Small intestine (tissue), 7 donors: ENCODE data around the gene GPR84. TPM values are rescaled to one million over a fixed set of nuclear protein-coding genes. Genes with fewer than 3 reads are reported as not detected.

Source experiments
- DNase-seq, 2 donors: peaks; one replicate each; pipeline versions ENCODE4 v3.0.0 to v3.0.0-alpha.2; 2013
- FAIRE-seq: peaks from 2 replicates; lab custom pipeline; 2012; peaks lifted over from hg19 to GRCh38; lab: Jason Lieb, UNC
- H3K27ac ChIP-seq, 3 donors: one replicate each; pipeline ENCODE4 v1.5.1; 2013; ENCODE audit warnings: low read length in 2 of 3, mild to moderate bottlenecking in 2 of 3, control low read depth in 1 of 3, inconsistent platforms in 1 of 3, low read depth in 1 of 3, moderate library complexity in 1 of 3
- H3K27me3 ChIP-seq, 3 donors: one replicate each; pipeline ENCODE4 v1.6.1; 2013; ENCODE audit warnings: low read length in 3 of 3, inconsistent platforms in 1 of 3; ENCODE audit not compliant: control insufficient read depth in 3 of 3, insufficient read depth in 3 of 3
- H3K36me3 ChIP-seq, 3 donors: one replicate each; pipeline ENCODE4 v1.6.1; 2013; ENCODE audit warnings: low read length in 3 of 3, inconsistent platforms in 1 of 3, low read depth in 1 of 3, mild to moderate bottlenecking in 1 of 3, moderate library complexity in 1 of 3; ENCODE audit not compliant: control insufficient read depth in 3 of 3, insufficient read depth in 2 of 3
- H3K4me1 ChIP-seq, 3 donors: one replicate each; pipeline ENCODE4 v1.6.1; 2013; ENCODE audit warnings: low read length in 2 of 3, inconsistent platforms in 1 of 3, low read depth in 1 of 3, mild to moderate bottlenecking in 1 of 3, moderate library complexity in 1 of 3; ENCODE audit not compliant: control insufficient read depth in 3 of 3, insufficient read depth in 2 of 3
- H3K4me3 ChIP-seq, 3 donors: one replicate each; pipeline ENCODE4 v1.5.1; 2013; ENCODE audit warnings: low read length in 3 of 3, control low read depth in 1 of 3, inconsistent platforms in 1 of 3, low read depth in 1 of 3, mild to moderate bottlenecking in 1 of 3, moderate library complexity in 1 of 3
- H3K9me3 ChIP-seq, 2 donors: one replicate each; pipeline ENCODE4 v1.6.1; 2013; ENCODE audit warnings: low read depth in 1 of 2, low read length in 1 of 2; ENCODE audit not compliant: control insufficient read depth in 2 of 2, insufficient read depth in 1 of 2
- whole genome bisulfite sequencing, 3 donors: extraction: QIAGEN DNeasy Blood & Tissue Kit; methylation state at CpG; one replicate each; pipeline ENCODE4 v1.1.7; 2013; 5-methylcytosine and 5-hydroxymethylcytosine counted together
- polyA plus RNA-seq, 4 donors: library from polyadenylated mRNA; stranded (reverse) in 3 of 4; unstranded in 1 of 4; fragments of 200-250 nt in 3 of 4; fragments of 120-200 nt in 1 of 4; gene quantifications; one replicate each; pipeline versions ENCODE4 v1.2.1 to v1.2.3, GENCODE V29; 2013
- donor health status: healthy with polysubstance abuse.
- donor health status: control.
- donor health status: control.
- donor health status: Bipolar disorder and iron deficiency.
- donor health status: healthy.

Gene GPR84
- polyA plus RNA-seq, 4 donors, result 0.24 to 0.33 TPM; not detected in 2

- peaks cover 0 to 6% (median 0%) of the 10 kb centered on the region in 3 donors for H3K27me3 ChIP-seq
- H3K27ac ChIP-seq, result peak overlapping the region in 1 of 3 donors; percentile 42
- WGBS, 3 donors, result 82 to 86% (median 83%) methylated on average over 3 of the region's 3 CpGs
- H3K36me3 ChIP-seq, result no peaks in the 10 kb centered on the region
- peaks cover 0 to 11% (median 2%) of the 10 kb centered on the region in 3 donors for H3K4me1 ChIP-seq
- FAIRE-seq (no peak), DNase-seq (no peak)
- no peak overlapping the region for H3K4me3 ChIP-seq
- no peaks in the 10 kb centered on the region for H3K9me3 ChIP-seq
Measured at GRCh38 chr12:54383041-54383609, 18.8 kb upstream of the GPR84 start.

DNA sequence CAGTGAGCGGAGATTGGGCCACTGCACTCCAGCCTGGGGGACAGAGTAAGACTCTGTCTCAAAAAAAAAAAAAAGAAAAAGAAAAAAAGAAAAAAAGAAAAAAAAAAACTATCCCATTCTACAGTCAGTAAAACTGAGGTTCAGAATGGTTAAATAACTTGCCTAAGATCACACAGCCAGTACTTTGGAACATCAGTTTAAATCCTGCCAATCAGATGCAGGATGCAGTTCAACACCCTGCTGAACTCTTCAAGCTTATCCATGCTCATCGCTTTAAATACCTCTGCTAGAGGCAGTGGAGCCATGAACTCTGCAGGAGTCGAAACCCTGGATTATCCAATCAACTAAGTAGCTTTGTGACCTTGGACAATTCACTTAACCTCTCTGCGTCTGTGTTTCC lies 16.9 kb upstream of the GPR84 start:
- H3K9me3 ChIP-seq, result no peaks in the 10 kb centered on the region
- H3K36me3 ChIP-seq, result no peaks in the 10 kb centered on the region
- 91 to 95% (median 91%) methylated on average over 4 of the region's 4 CpGs for WGBS, 3 donors
- no peak for FAIRE-seq
- H3K4me1 ChIP-seq, result peaks cover 0 to 10% (median 0%) of the 10 kb centered on the region in 3 donors
- no peak overlapping the region for H3K4me3 ChIP-seq
- no peak overlapping the region for H3K27ac ChIP-seq
- H3K27me3 ChIP-seq, result peaks cover 0 to 18% (median 0%) of the 10 kb centered on the region in 3 donors
- no peak for DNase-seq

DNA sequence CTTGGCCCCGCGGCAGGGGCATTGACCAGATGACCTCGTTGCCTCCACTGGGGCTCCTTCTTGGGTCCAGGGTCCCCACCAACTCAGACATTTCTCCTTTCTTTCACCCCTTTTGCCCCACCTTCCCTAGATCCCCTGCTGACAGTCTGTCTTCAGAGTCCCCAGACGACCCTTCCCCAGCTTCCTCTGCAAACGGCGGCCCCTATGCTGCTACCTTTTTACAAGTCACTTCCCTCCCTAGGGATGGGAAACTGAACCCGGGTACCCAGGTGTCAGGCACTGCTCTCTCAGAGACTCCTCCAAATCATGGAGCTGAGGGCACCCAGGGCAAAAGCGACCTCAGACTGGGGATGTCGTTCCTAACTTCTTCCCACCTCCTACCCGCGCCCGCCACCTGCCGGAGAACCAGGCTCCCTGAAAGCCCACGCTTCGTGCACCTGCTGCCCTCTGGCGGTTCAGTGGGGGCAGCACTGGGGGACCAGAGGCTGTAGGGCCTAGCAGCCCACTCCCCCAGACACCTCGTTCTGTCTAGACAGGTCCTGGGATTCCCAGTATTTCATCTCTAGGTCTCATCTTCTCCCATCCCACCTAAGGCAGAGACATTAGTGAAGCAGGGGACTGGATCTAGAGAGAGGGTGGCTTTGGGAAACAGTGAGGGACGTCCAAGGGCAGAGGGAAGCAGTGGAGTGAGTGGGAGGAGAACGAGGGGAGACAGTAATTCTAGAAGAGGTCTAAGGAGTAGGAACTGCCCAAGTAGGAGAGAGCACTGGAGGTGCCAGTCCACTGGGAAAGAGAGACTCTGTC lies 15.3 kb upstream of the GPR84 start:
- no peak for FAIRE-seq
- Histone ChIP-seq H3K27me3 (peaks cover 0 to 18% (median 0%) of the 10 kb centered on the region in 3 donors), H3K9me3 (no peaks in the 10 kb centered on the region), H3K4me3 (peak overlapping the region in 2 of 3 donors; percentile 42 to 51), H3K4me1 (peaks cover 0 to 4% (median 0%) of the 10 kb centered on the region in 3 donors), H3K36me3 (no peaks in the 10 kb centered on the region), H3K27ac (no peak overlapping the region)
- 10 to 14% (median 12%) methylated on average over 18 to 19 of the region's 19 CpGs for WGBS, 3 donors
- DNase-seq, result peak; percentile 87 to 91

GRCh38 chr12:54378796-54379397 lies 14.6 kb upstream of the GPR84 start:
- Histone ChIP-seq H3K4me3 (peak overlapping the region in 2 of 3 donors; percentile 42 to 51), H3K27me3 (peaks cover 0 to 18% (median 0%) of the 10 kb centered on the region in 3 donors), H3K4me1 (peaks cover 0 to 4% (median 0%) of the 10 kb centered on the region in 3 donors), H3K36me3 (peaks cover 0 to 2% (median 0%) of the 10 kb centered on the region in 3 donors), H3K27ac (no peak overlapping the region), H3K9me3 (no peaks in the 10 kb centered on the region)
- DNase-seq, result peak; percentile 47 to 74
- no peak for FAIRE-seq
- 18 to 33% (median 23%) methylated on average over 28 to 48 of the region's 49 CpGs for WGBS, 3 donors

- peaks cover 0 to 4% (median 0%) of the 10 kb centered on the region in 3 donors for H3K36me3 ChIP-seq
- DNase-seq, result no peak
- no peak for FAIRE-seq
- peaks cover 0 to 18% (median 0%) of the 10 kb centered on the region in 3 donors for H3K27me3 ChIP-seq
- no peak overlapping the region for H3K4me3 ChIP-seq
- no peaks in the 10 kb centered on the region for H3K9me3 ChIP-seq
- 54 to 68% (median 62%) methylated on average over 6 of the region's 6 CpGs for WGBS, 3 donors
- H3K4me1 ChIP-seq, result peaks cover 0 to 4% (median 0%) of the 10 kb centered on the region in 3 donors
- H3K27ac ChIP-seq, result no peak overlapping the region
Measured at GRCh38 chr12:54377797-54378515, 13.7 kb upstream of the GPR84 start.

DNA sequence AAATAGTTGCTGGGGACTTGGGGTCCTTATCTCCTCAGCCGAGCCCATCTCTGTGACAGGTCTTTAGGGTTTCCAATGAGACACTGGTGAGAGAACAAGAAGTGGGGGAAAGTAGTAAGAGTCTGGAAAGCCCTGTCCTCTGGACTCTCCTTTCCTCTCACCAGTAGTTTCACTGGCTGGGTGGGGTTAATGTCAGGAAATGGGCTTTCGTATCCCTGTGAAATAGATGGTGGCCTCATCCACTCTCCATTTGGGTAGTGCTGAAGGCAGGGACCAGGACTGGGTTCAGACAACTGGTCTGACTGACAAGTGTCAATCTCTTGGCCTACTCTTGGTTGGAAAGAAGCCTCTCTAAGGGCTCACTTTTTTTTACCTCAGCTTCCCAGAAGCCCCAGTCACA lies 12.7 kb upstream of the GPR84 start:
- Histone ChIP-seq H3K27me3 (peaks cover 0 to 18% (median 0%) of the 10 kb centered on the region in 3 donors), H3K4me1 (peaks cover 0 to 8% (median 0%) of the 10 kb centered on the region in 3 donors), H3K27ac (peak overlapping the region in 1 of 3 donors; percentile 4), H3K4me3 (no peak overlapping the region), H3K9me3 (no peaks in the 10 kb centered on the region), H3K36me3 (peaks cover 0 to 4% (median 0%) of the 10 kb centered on the region in 3 donors)
- WGBS, 3 donors, result 71 to 88% (median 84%) methylated on average over 2 of the region's 2 CpGs
- DNase-seq (no peak), FAIRE-seq (no peak)

- Histone ChIP-seq H3K36me3 (peaks cover 0 to 4% (median 0%) of the 10 kb centered on the region in 3 donors), H3K9me3 (no peaks in the 10 kb centered on the region), H3K4me1 (peaks cover 0 to 10% (median 0%) of the 10 kb centered on the region in 3 donors), H3K27ac (peak overlapping the region in 1 of 3 donors; percentile 61), H3K27me3 (peaks cover 0 to 18% (median 0%) of the 10 kb centered on the region in 3 donors), H3K4me3 (no peak overlapping the region)
- FAIRE-seq (no peak), DNase-seq (no peak)
- WGBS, 3 donors, result 53 to 71% (median 69%) methylated on average over 4 of the region's 4 CpGs
Measured at GRCh38 chr12:54376596-54376995, 12.3 kb upstream of the GPR84 start.

GRCh38 chr12:54375259-54375579 lies 10.9 kb upstream of the GPR84 start:
- WGBS, 3 donors, result 47 to 100% (median 77%) methylated on average over 1 to 2 of the region's 2 CpGs
- H3K36me3 ChIP-seq, result peaks cover 0 to 6% (median 0%) of the 10 kb centered on the region in 3 donors
- FAIRE-seq (no peak), DNase-seq (no peak)
- no peaks in the 10 kb centered on the region for H3K9me3 ChIP-seq
- no peak overlapping the region for H3K4me3 ChIP-seq
- peaks cover 0 to 25% (median 0%) of the 10 kb centered on the region in 3 donors for H3K27me3 ChIP-seq
- peak overlapping the region in 1 of 3 donors; percentile 61 for H3K27ac ChIP-seq
- H3K4me1 ChIP-seq, result peaks cover 0 to 22% (median 0%) of the 10 kb centered on the region in 3 donors
